Endothelial cell of umbilical vein (primary cell): Measurements from ENCODE around the gene ANO1. TPM values are rescaled to one million over a fixed set of nuclear protein-coding genes. Genes with fewer than 3 reads are reported as not detected.

ENCODE experiments used
- BruUV-seq: library from RNA; stranded (reverse); fragments of 400-500 nt; replicated peaks from 2 replicates; lab custom pipeline; 2021; lab: Mats Ljungman, UMichigan
- CTCF ChIA-PET: fragments of 300-600, 350-600 bp; sonication (Branson Sonifier 250); formaldehyde crosslinking; loops from one replicate; lab custom pipeline; 2021; ENCODE audit warnings: antibody characterized with exemption, inconsistent platforms; lab: Charles Lee
- POLR2A ChIA-PET: fragments of 300-600, 350-600 bp; sonication (Branson Sonifier 250); formaldehyde crosslinking; loops from one replicate; lab custom pipeline; 2021; ENCODE audit warnings: antibody characterized with exemption, inconsistent platforms; lab: Charles Lee
- DNase-seq: peaks from one replicate; pipeline ENCODE4 v3.0.0-alpha.2; 2011; ENCODE audit warnings: low read depth, low spot score
- FAIRE-seq: peaks from 2 replicates; lab custom pipeline; 2011; peaks lifted over from hg19 to GRCh38; lab: Jason Lieb, UNC
- H2AFZ ChIP-seq: 2 replicates; pipeline ENCODE4 v1.6.0; 2012; ENCODE audit warnings: low read depth, low read length, control low read depth, inconsistent platforms
- H3K27ac ChIP-seq: 2 replicates; pipeline ENCODE4 v1.5.1; 2011; ENCODE audit warnings: low read depth, mild to moderate bottlenecking, control low read depth, low read length, moderate library complexity; ENCODE audit not compliant: insufficient read depth
- H3K27me3 ChIP-seq, 2 experiments: 2 replicates each; pipeline versions ENCODE4 v1.6.0 to v1.6.1; 2011; ENCODE audit warnings: low read length in 2 of 2, mixed read lengths in 1 of 2; ENCODE audit not compliant: control insufficient read depth in 2 of 2, insufficient read depth in 2 of 2
- H3K36me3 ChIP-seq, 2 experiments: 2 replicates in 1 of 2; 3 replicates in 1 of 2; pipeline ENCODE4 v1.5.1; 2011; ENCODE audit warnings: low read length in 2 of 2, mild to moderate bottlenecking in 1 of 2, moderate library complexity in 1 of 2; ENCODE audit not compliant: control insufficient read depth in 2 of 2, insufficient read depth in 2 of 2; ENCODE audit errors: extremely low read depth in 1 of 2
- H3K4me1 ChIP-seq: 3 replicates; pipeline ENCODE4 v1.5.1; 2011; ENCODE audit warnings: mild to moderate bottlenecking, low read length; ENCODE audit not compliant: control insufficient read depth, insufficient read depth; ENCODE audit errors: extremely low read depth
- H3K4me2 ChIP-seq: 2 replicates; pipeline ENCODE4 v1.6.1; 2011; ENCODE audit warnings: low read length, control low read depth, mixed read lengths; ENCODE audit not compliant: insufficient read depth
- H3K4me3 ChIP-seq, 3 experiments: fragments of 200-600 bp in 1 of 3; sonication (generic), shearing (Covaris generic) in 1 of 3; replicated peaks in 1 of 3; 2 replicates each; pipeline ENCODE4 v1.5.1; 2011 to 2016; ENCODE audit warnings: control low read depth in 3 of 3, low read length in 3 of 3, mild to moderate bottlenecking in 2 of 3, inconsistent platforms in 1 of 3, low read depth in 1 of 3, moderate library complexity in 1 of 3; ENCODE audit not compliant: insufficient read depth in 1 of 3
- H3K79me2 ChIP-seq: 2 replicates; pipeline ENCODE4 v1.6.0; 2012; ENCODE audit warnings: low read length, inconsistent platforms; ENCODE audit not compliant: control insufficient read depth, insufficient read depth
- H3K9ac ChIP-seq: replicated peaks from 2 replicates; pipeline ENCODE3; 2011; ENCODE audit warnings: low read length, control low read depth; ENCODE audit not compliant: insufficient read depth; ENCODE audit errors: extremely low read depth
- H3K9me1 ChIP-seq: replicated peaks from 3 replicates; pipeline ENCODE4 v1.6.0; 2011; ENCODE audit warnings: mild to moderate bottlenecking, low read length; ENCODE audit not compliant: control insufficient read depth, insufficient read depth; ENCODE audit errors: extremely low read depth
- H3K9me3 ChIP-seq: replicated peaks from 2 replicates; pipeline ENCODE4 v1.5.1; 2012; ENCODE audit warnings: low read length, inconsistent platforms; ENCODE audit not compliant: control insufficient read depth, insufficient read depth
- H4K20me1 ChIP-seq: replicated peaks from 2 replicates; pipeline ENCODE3; 2011; ENCODE audit warnings: mild to moderate bottlenecking, low read length; ENCODE audit not compliant: control insufficient read depth, insufficient read depth; ENCODE audit errors: extremely low read depth
- EZH2 ChIP-seq: IDR thresholded peaks from 2 replicates; pipeline ENCODE4 v1.6.1; 2012; ENCODE audit warnings: borderline replicate concordance, low read depth, mild to moderate bottlenecking, moderate library complexity, low read length, inconsistent platforms; ENCODE audit not compliant: severe bottlenecking
- FOS ChIP-seq: IDR thresholded peaks from 2 replicates; pipeline ENCODE4 v1.6.1; 2011; ENCODE audit warnings: mild to moderate bottlenecking, low read length, moderate library complexity, borderline replicate concordance; ENCODE audit not compliant: insufficient read depth
- GATA2 ChIP-seq: IDR thresholded peaks from 2 replicates; pipeline ENCODE4 v1.7.0; 2011; ENCODE audit warnings: low read depth, mild to moderate bottlenecking, moderate library complexity, mixed read lengths, low read length; ENCODE audit not compliant: insufficient read length, insufficient read depth
- JUN ChIP-seq: IDR thresholded peaks from 2 replicates; pipeline ENCODE4 v1.6.1; 2011; ENCODE audit warnings: borderline replicate concordance, low read depth; ENCODE audit not compliant: insufficient read length, insufficient read depth
- MYC ChIP-seq: IDR thresholded peaks from one replicate; pipeline ENCODE4 v1.6.1; 2011; ENCODE audit warnings: mild to moderate bottlenecking, low read depth, low read length
- POLR2A ChIP-seq: IDR thresholded peaks from 2 replicates; pipeline ENCODE4 v1.6.1; 2012; ENCODE audit warnings: low read depth, mild to moderate bottlenecking, control low read depth, low read length
- POLR2AphosphoS5 ChIP-seq: IDR thresholded peaks from 2 replicates; pipeline ENCODE4 v1.6.1; 2012; ENCODE audit warnings: low read depth, mild to moderate bottlenecking, control low read depth, low read length, moderate library complexity; ENCODE audit not compliant: insufficient read depth
- dilution Hi-C: fragments of 300-500 bp; cut with MboI; formaldehyde crosslinking; loops from one replicate; pipeline ENCODE4 v1.15.0; 2019; ENCODE audit warnings: low sequenced_read_pairs; ENCODE audit not compliant: extremely low pct_ligation_motif_present
- intact Hi-C: fragments of 100-400 bp; cut with micrococcal nuclease; formaldehyde crosslinking; loops from one replicate; pipeline ENCODE4 v1.10.0; 2022
- polyA plus RNA-seq, 4 experiments: library from polyadenylated mRNA; depleted of rRNA in 3 of 4; stranded (reverse) in 3 of 4; unstranded in 1 of 4; fragments of >200 nt; gene quantifications; 2 replicates each; pipeline versions ENCODE4 v1.2.1 to v1.2.3, GENCODE V29; 2011 to 2012; ENCODE audit warnings: missing spikeins in 1 of 4
- total RNA-seq: library from RNA; stranded (reverse); gene quantifications from 2 replicates; pipeline ENCODE4 v1.2.3, GENCODE V29; 2021
- TF ChIP-seq, protein P1 (sequence below): IDR thresholded peaks from 2 replicates; pipeline ENCODE4 v1.6.1; 2011; ENCODE audit not compliant: insufficient read depth, insufficient read length
- TF ChIP-seq, protein P2 (sequence below), 2 donors: IDR thresholded peaks; 1 replicate in 1 of 2; 2 replicates in 1 of 2; pipeline ENCODE4 v1.5.1; 2011; ENCODE audit warnings: low read length in 2 of 2, mild to moderate bottlenecking in 2 of 2, moderate library complexity in 2 of 2, control low read depth in 1 of 2, inconsistent platforms in 1 of 2, low read depth in 1 of 2; ENCODE audit not compliant: insufficient read depth in 1 of 2; ENCODE audit errors: extremely low read depth in 1 of 2

Gene ANO1
- total and polyA plus RNA-seq, 2 donors (not counting 3 experiments of a cell fraction or from before 2014, with no cell fraction given): 0.03 to 0.40 TPM

DNA sequence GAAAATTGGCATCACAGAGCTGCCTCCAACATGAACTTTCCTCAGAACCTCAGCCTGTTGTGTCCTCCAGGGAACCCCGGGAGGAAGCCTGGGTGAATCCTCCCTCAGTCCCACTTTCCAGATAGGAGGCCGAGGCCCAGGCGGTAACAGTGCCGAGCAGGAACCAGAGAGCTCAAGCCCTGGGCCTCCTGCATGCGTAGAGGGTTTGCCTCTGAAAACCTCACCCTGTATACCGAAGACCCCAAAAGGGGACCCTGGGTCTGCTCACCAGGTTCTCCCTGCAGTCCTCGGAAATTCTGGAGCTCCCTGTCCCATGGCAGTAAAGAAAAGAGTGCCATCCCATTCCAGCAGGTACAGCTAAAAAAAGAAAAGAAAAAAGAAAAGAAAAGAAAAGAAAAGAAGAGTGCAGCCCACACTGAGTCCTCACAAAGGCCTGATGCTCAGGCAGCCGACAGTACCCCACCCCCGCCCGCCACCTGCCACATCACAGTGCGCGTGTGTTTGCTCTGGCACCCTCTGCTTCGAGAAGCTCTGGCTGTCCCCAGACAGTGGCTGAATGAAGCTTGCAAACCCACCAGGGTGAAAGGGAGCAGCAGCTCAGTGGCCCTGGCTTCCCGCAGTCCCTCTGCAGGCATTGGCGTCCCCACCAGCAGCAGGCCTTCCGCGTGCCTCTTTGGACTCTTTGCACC, 96.6 kb downstream of the ANO1 start:
- intact Hi-C loops: no loop called here
- H2AFZ ChIP-seq: no peak overlapping the region
- H3K9me3 ChIP-seq: no peaks in the 10 kb centered on the region
- no peaks in the 10 kb centered on the region for H3K79me2 ChIP-seq
- H3K4me2 ChIP-seq: no peak overlapping the region
- FAIRE-seq: no peak
- no peaks in the 10 kb centered on the region for H3K27me3 ChIP-seq
- ChIA-PET POLR2A (no interaction called here), CTCF (interaction anchor here (0.8 to 1.9 kb wide), 4 partner anchors 10 to 260 kb away, joined by 3 to 12 read pairs (median 6); no protein-coding TSS in a partner anchor)
- H3K4me1 ChIP-seq: no peaks in the 10 kb centered on the region
- no peaks in the 10 kb centered on the region for H3K36me3 ChIP-seq
- H4K20me1 ChIP-seq: no peaks in the 10 kb centered on the region
- no peak overlapping the region for H3K4me3 ChIP-seq
- TF ChIP-seq MYC: no peak
- no peak for TF ChIP-seq EZH2
- no peak for TF ChIP-seq JUN
- TF ChIP-seq POLR2AphosphoS5: no peak
- TF ChIP-seq, protein P1, sequence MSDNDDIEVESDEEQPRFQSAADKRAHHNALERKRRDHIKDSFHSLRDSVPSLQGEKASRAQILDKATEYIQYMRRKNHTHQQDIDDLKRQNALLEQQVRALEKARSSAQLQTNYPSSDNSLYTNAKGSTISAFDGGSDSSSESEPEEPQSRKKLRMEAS: no peak
- no peak for TF ChIP-seq FOS
- TF ChIP-seq POLR2A: no peak
- no peak for TF ChIP-seq GATA2
- TF ChIP-seq, protein P2, sequence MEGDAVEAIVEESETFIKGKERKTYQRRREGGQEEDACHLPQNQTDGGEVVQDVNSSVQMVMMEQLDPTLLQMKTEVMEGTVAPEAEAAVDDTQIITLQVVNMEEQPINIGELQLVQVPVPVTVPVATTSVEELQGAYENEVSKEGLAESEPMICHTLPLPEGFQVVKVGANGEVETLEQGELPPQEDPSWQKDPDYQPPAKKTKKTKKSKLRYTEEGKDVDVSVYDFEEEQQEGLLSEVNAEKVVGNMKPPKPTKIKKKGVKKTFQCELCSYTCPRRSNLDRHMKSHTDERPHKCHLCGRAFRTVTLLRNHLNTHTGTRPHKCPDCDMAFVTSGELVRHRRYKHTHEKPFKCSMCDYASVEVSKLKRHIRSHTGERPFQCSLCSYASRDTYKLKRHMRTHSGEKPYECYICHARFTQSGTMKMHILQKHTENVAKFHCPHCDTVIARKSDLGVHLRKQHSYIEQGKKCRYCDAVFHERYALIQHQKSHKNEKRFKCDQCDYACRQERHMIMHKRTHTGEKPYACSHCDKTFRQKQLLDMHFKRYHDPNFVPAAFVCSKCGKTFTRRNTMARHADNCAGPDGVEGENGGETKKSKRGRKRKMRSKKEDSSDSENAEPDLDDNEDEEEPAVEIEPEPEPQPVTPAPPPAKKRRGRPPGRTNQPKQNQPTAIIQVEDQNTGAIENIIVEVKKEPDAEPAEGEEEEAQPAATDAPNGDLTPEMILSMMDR (IDR thresholded peaks at IDR 0.05; ENCODE audit: extremely low read depth in 1 of 2, insufficient read depth in 1 of 2, low read depth in 1 of 2, low read length in 2 of 2): no peak
- BruUV-seq: no TSS peak
- no peak for DNase-seq
- H3K9ac ChIP-seq: no peak overlapping the region
- dilution Hi-C loops: loop anchor here (25.0 kb wide), 1 partner anchor 262 kb away; no protein-coding TSS in a partner anchor
- H3K27ac ChIP-seq: no peak overlapping the region
- H3K9me1 ChIP-seq: no peaks in the 10 kb centered on the region
